ENCODE measurements around the gene CADPS.

- TF ChIP-seq CTCF (conservative IDR thresholded peaks at IDR 0.05; ENCODE audit: low read length) (no peak), EZH2phosphoT487 (IDR thresholded peaks at IDR 0.05; ENCODE audit: borderline replicate concordance, low read depth, low read length) (no peak)
Measured at GRCh38 chr3:62818347-62818746, 56.9 kb downstream of the CADPS start.

Measured in OCI-LY7 (cell line).